ENCODE results near the gene ENC1.

GRCh38 chr5:74632947-74633356 is 7.6 kb downstream of the ENC1 start:
- TF ChIP-seq CTCF (IDR thresholded peaks at IDR 0.05; ENCODE audit: insufficient read depth, low read length, poor library complexity, severe bottlenecking) = no peak
- TF ChIP-seq EZH2phosphoT487 (conservative IDR thresholded peaks at IDR 0.05; ENCODE audit: low read length) = no peak
